Kidney epithelial cell (primary cell): ENCODE data around the gene GPR143. TPM values are rescaled to one million over a fixed set of nuclear protein-coding genes. Genes with fewer than 3 reads are reported as not detected.
"Not testable (repeated sequence)": the region's sequence is repeated elsewhere in the genome, so short reads cannot be mapped to it uniquely, and the experiment has no call there.

Experiments used
- DNase-seq: peaks from one replicate; pipeline ENCODE4 v3.0.0-alpha.2; 2010; ENCODE audit warnings: low read depth
- H3K27me3 ChIP-seq: 2 replicates; pipeline ENCODE4 v1.6.0; 2011; ENCODE audit warnings: low read length; ENCODE audit not compliant: control insufficient read depth, insufficient read depth
- H3K36me3 ChIP-seq: 2 replicates; pipeline ENCODE4 v1.5.1; 2011; ENCODE audit warnings: low read length; ENCODE audit not compliant: control insufficient read depth, insufficient read depth
- H3K4me3 ChIP-seq: 2 replicates; pipeline ENCODE4 v1.5.1; 2011; ENCODE audit warnings: low read depth, mild to moderate bottlenecking, control low read depth, low read length
- CTCF ChIP-seq: IDR thresholded peaks from 2 replicates; pipeline ENCODE4 v1.5.1; 2011; ENCODE audit warnings: mild to moderate bottlenecking, moderate library complexity, low read length, control low read depth, inconsistent platforms; ENCODE audit not compliant: insufficient read depth, poor library complexity, severe bottlenecking
- total RNA-seq: library from RNA; depleted of rRNA; stranded (reverse); fragments of >200 nt; gene quantifications from 2 replicates; pipeline ENCODE4 v1.2.3, GENCODE V29; 2015

Gene GPR143
- total RNA-seq, 1 donor from 2014 or later: 18.7 TPM

- H3K27me3 ChIP-seq: no peaks in the 10 kb centered on the region
- no peaks in the 10 kb centered on the region for H3K36me3 ChIP-seq
- no peak overlapping the region for H3K4me3 ChIP-seq
- TF ChIP-seq CTCF: no peak
- no peak for DNase-seq
These were observed 10.3 kb upstream of the GPR143 start for GRCh38 chrX:9775930-9776329.

DNA sequence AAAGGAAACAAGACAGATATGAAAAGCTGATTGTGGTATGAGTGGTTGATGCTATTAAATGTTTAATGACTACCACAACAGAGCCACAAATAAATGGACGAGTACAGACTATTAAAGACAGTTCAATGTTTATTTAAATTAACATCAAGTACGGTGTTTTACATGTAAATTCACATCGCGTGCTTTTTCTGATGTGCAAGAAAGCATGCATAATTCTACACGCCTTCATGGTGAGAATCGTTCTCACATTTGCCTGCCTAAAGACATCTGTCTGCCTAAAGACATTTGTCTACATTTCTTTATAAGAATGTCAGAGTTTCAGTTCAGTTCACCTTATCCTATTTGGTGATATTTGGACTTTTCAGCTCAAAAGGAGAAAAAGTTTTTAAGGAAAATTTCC, 7.3 kb upstream of the GPR143 start:
- TF ChIP-seq CTCF: no peak
- Histone ChIP-seq H3K27me3 (no peaks in the 10 kb centered on the region), H3K4me3 (no peak overlapping the region), H3K36me3 (no peaks in the 10 kb centered on the region)
- DNase-seq: no peak

DNA sequence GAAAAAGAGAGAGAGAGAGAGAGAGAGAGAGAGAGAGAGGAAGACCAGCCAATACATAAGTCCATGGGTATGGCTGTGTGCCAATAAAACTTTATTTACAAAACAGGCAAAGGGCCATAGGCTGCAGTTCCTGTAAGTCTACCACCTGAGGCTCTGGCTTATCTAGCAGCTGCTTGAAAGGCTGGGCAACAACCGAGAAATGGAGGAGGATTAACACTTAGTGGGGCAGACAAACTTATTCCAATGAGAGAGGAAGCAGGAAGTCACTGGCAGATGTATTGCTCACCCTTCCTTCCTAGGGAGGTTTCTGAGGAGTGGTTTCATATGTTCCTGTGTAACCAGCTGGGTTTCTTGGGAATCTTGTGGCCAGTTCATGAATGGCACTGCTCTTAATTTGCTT, 4.7 kb upstream of the GPR143 start:
- Histone ChIP-seq H3K4me3 (no peak overlapping the region), H3K27me3 (no peaks in the 10 kb centered on the region), H3K36me3 (no peaks in the 10 kb centered on the region)
- TF ChIP-seq CTCF: no peak
- DNase-seq: no peak

DNA sequence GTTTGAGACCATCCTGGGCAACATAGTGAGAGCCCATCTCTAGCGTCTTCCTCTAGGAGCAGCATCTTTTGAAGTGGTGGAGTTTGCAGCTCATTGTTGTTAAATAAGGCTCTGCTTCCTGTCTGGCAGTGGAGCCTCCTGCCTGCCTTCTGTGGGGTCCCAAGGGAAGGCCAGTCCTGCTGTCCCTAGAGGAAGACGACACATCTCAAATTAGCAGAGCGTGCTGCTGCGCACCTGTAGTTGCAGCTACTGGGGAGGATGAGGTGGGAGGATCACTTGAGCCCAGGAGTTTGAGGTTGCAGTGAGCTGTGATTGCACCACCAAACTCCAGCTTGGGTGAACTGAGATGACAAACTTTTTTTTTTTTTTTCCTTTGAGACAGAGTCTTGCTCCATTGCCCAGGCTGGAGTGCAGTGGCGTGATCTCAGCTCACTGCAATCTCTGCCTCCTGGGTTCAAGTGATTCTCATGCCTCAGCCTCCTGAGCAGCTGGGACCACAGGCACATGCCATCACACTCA, 2.7 kb upstream of the GPR143 start:
- not testable (repeated sequence) for H3K4me3 ChIP-seq, H3K36me3 ChIP-seq, H3K27me3 ChIP-seq, DNase-seq

GRCh38 chrX:9767375-9767774, 1.7 kb upstream of the GPR143 start:
- H3K36me3 ChIP-seq: no peaks in the 10 kb centered on the region
- H3K4me3 ChIP-seq: no peak overlapping the region
- no peak for TF ChIP-seq CTCF
- H3K27me3 ChIP-seq: peaks cover 3% of the 10 kb centered on the region
- no peak for DNase-seq

GRCh38 chrX:9765072-9765736, 443 bp downstream of the GPR143 start:
- TF ChIP-seq CTCF: no peak
- H3K27me3 ChIP-seq: peaks cover 3% of the 10 kb centered on the region
- peak overlapping the region; percentile 42 for H3K4me3 ChIP-seq
- H3K36me3 ChIP-seq: no peaks in the 10 kb centered on the region
- DNase-seq: no peak
